Stimulated activated naive CD4-positive, alpha-beta T cell treated with Interleukin-2 at 50 U/mL for 16 hours (primary cell): ENCODE data around the gene NR6A1.

ENCODE experiments used
- DNase-seq: peaks from one replicate; lab custom pipeline; 2025; lab: John Stamatoyannopoulos, UW

The NR6A1 gene

DNA sequence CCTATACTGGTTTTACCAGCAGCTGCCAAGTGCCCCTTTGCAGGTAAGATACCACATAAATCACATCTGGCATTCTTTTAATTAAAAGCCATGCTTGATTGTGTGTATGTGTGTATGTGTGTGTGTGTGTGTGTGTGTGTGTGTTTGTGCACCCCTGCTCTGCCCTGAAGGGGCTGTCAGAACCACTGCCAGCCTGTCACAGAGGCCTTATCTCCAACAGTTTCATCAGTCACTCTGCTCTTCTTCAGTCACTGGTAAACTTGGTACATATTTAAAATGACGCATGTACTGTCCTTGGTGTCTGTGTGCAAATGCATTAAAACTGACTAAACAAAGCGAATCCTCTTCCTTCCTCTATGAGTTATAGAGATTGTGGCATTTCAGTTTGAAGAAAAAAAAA is 244.9 kb downstream of the NR6A1 start:
- DNase-seq: no peak

DNA sequence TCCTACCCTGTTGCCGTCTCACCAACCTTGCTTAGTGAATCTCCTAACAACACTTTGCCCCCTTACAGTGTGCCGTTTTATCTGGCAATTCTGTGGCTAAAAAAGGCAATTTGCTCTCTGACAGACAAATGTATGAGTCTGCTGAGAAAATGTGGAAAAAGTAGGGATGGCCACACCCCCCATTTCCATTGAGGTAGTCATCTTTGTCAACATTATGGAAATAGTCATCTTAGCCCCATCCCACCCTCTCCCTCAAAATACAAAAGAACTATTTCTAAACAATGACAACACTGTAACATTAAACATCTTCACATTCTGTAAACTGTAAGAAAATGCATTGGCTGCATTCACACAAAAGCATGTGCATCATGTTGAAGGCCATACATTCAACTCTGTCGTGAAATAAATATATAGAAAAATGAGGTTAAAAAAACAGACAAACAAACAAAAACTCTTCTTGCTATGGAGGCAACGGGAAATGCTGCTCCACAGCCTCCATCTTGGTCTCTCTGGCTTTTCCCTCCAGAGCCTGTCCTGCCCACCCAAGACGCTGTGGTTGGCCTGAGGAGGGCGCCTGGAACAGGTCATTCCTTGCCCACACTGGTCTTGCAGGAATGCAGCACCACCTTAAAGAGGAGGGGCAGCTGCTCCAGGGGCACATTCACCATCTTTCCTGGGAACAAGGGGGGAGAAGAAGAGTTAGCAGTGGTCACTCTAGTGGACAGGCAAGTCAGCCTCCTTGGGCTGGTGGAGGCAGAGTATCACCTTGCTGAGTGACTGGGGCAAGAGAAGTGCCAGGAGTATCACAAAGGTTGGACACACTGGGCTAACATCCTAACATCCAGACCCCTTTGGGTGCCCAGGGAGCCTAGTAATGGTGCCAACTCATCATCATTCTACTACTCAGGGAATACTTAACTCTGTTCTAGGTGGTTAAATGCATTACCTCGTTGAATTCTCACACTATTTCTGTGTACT is 248.7 kb downstream of the NR6A1 start:
- no peak for DNase-seq

DNA sequence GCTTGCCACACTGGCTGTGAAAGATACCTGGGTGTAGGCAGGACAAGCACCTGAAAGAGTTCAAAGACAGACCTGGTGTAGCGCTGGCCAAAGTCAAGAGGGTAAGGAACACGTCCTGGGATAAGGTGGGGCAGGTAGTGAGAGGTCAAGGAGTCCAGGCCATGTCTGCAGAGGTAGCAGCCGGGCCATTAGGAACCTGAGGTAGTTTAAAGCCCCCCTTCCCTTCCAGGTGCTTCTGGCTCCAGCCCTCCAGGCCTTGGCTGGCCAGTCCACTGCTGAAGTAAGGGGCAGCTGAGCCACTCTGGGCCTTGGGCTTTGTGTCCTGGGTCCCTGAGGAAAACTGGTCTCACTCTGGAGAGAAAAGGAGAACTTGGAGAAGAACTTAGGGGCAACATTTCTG is 250.0 kb downstream of the NR6A1 start:
- no peak for DNase-seq

DNA sequence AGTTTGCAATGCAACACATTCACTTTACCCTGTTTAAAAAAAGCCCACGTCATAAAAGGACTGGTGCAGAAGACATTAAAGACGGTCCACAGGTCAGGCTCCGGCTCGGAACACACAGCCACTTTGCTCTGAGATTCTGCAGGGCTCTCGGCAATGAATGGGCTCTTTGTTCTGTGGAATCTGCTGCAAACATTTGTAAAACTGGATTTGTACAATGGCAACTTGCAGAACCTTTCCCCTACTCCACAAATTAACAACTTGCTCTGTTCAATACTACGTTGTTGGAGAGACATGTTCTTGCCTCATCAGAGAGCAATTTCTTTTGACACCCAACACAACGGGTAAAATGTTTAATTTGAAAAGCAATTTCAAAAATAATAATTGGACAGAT is 250.9 kb downstream of the NR6A1 start:
- DNase-seq: no peak

DNA sequence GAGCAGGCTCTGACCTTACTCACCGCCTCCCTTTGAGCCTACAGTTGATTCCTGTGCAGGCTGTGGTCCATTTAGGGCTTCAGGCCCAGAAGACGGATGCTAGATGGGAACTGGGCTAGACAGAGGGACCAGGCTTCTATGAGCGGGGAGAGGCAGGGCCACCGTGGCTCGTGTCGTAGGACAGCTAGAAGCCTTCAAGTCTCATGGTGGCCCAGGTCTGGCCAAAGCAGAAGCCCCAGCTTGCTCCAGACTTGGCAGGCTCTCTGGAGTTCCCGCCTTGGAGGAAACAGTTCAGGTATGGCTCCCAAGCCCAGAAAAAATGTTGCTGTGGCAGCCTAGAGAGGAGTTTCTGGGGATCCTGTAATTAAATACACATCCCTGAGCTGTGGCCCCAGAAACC is 253.0 kb downstream of the NR6A1 start:
- DNase-seq: no peak

DNA sequence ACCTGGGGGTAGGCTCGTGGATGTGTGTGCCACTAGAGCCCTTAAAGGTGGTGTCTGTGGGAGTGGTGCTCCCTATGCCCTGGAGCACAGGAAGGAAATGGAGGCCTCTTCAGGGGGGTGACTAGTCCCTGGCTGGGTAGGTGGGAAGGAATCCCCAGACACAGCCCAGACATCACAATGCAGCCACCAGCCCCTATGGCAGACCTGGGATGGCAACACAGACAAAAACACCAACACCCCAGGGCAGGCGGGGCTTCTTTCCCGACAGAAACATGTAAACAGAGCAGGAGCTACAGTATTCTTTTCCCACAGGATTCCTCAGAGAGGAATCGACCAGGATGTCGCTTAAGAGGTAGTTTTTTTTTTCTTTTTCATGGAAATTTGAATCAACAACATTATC is 253.5 kb downstream of the NR6A1 start:
- no peak for DNase-seq

DNA sequence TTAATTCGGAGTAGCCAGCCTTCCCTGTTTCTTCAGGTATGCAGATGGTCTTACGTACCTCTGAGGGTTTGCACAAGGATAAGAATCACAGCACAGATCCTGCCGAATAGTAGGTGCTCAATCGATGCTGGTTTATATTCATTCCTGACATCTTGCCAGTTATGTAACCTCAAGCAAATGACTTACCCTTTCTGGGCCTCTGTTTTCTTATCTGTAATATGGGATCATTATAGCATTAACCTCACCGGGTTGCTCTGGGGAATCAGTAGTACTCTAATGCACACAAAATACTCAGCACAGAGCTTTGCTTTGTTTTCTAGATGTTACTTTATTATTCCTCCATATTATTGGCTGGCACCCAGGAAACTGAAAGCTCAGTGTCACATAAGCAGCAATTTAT is 256.2 kb downstream of the NR6A1 start:
- no peak for DNase-seq

DNA sequence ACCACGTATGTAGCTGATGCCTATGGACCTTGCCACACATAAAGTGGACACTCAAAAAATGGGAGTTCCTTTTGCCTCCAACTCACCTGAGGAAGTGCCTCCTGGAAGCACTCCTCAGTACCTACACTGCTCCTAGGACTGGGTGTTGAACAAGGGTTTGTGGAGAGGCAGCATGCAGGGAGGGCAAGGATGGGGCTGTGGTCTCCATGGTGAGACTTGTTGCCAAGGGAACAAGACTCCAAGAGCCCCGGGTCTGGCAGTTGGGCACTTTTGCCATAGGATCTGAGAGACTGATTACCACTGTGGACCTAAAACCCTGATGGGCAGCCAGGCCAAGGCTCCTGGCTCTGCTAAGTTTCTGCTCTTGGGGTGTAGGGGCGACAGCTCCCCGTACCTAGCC is 257.0 kb downstream of the NR6A1 start:
- DNase-seq: no peak

DNA sequence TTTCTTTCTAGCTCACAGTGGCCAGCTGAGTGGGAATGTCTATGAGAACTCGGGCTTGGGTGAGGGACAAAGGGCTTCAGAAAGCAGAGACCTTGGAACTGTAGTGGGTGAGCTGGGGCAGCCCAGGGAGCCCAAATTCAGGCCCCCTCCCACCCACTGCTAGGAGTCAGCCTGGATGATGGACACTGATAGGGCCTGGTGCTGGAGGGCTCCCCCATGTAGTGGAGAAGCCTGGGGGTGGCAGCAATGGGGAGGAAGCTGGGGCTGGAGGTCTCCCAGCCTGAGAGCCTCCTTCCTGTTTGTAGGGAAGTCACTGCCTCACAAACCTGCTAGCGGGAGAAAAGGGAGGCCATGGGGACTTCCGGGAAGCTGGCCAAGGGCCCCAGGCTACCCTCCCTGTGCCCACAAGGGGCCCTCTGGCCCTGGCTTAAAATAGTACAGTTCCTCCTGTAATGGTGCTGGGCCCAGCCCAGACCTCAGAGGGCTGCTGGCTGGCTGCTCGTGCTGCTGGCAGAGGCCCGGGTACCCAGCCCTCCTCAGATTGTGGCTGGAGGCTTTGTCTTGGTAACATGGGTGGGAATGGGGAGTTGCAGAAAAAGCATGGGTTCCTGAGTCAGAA is 257.6 kb downstream of the NR6A1 start:
- no peak for DNase-seq

DNA sequence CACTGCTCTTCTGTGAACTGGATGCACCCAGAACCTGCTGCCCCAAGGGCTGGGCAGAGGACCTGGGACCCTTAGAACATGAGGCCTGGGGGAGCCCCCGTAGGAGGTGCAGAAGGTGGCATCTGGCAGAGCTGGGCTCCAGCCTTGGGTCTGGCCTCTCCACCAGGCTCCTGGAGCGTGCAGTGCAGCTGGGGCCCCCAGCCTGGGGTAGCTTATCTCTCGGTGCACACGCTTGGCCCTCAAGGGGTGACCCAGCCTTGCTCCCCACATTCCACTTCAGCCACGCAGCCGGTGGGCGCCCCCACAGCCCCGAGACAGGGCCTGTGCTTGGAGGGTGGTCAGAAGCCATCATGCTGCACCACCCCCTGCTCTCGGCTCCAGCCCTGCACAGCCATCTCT is 258.3 kb downstream of the NR6A1 start:
- no peak for DNase-seq

DNA sequence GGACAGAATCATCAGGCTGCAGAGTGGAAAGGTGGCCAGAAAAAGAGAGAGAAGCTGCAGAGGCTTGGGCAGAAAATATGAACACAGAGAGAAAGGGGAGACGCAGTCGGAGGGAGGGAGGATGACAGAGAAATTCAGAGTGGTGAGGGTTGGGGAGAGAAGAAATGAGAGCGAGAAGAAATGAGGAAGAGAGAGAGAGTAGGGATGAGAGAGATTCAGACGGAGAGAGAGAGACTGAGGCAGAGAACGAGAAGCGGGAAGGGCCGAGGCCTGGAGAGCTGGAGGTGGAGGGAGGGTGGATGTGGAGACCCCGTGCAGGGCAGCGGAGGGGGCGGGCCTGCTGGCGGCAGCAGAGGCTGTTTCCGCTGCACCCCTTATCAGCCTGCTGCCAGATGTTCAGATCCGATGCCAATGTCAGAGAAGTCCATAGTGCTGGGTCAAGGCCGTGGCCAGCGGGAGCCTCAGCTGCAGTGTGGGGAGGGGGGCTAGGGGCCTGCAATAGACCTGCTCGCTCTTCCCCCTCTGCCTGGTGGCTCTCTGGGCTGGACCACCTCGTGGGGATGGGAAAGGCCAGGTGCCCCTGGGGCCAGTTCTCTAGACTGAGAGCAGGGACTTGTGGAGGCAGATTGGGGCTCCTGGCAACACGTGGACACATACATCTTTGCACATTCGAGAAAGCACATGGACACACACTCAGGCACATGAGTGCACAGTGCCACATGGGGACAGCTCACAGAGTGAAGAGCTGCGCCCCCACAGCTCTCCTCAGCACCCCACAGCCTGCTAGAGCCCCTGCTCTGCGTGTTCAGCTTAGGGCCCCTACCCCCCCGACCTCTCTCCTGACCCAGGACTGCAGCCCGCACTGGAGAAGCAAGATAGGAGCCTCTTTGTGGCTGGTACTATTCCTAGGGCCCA is 259.0 kb downstream of the NR6A1 start:
- no peak for DNase-seq

DNA sequence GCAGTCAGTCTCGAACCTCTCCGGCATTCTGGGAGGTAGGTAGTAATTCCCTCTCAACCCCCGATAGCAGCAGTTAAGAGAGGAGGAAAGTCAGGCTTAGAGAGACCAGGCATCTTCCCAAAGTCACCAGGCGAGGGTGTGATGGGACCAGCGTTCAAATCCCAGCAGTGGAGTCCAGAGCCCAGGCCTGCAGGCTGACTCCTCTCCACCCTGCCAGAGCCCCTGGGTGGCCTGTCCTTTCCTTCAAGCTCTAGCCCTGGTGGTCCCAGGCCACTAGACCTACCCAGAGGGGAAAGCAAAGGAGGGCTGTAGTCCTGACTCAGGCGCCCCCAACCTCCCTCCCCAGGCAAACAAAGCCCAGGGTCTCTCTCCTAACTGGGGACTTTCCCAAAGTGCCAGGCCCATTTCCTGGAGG is 259.7 kb downstream of the NR6A1 start:
- DNase-seq: no peak

DNA sequence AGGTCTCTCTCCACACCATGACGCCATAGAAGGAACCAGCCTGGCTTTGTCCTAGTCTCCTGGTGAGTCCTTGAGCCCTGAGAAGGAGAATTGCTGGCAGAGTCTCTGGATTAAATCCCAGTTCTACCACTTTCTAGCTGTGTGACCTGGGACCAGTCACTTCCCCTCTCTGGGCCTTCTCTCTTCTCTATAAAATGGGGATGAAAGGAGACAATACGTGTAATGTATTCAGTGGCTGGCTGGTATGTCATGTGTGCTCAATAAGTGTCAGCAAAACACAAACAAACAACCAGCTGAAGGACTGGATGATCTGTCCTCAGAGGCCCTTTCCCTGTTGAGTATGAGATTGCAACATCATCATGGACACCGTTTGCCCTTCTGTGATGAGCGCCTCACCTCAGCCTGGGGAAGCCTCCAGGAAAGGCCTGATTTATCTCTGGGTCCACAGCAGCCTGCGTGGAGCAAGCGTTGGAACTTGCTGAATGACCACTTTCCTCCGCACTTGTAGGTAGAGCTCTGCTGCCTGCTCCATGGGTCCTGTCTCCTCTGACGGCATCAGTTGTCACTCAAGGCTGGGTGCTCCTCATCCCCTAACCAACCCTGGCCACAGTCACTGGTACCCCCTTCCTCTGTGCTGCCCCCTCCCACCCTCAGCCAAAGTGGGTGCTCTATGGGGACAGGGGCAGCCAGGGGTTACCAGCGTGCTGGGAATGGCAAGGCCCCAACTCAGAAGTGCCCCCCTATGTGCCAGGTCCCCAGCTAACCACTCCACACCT is 260.3 kb downstream of the NR6A1 start:
- no peak for DNase-seq

DNA sequence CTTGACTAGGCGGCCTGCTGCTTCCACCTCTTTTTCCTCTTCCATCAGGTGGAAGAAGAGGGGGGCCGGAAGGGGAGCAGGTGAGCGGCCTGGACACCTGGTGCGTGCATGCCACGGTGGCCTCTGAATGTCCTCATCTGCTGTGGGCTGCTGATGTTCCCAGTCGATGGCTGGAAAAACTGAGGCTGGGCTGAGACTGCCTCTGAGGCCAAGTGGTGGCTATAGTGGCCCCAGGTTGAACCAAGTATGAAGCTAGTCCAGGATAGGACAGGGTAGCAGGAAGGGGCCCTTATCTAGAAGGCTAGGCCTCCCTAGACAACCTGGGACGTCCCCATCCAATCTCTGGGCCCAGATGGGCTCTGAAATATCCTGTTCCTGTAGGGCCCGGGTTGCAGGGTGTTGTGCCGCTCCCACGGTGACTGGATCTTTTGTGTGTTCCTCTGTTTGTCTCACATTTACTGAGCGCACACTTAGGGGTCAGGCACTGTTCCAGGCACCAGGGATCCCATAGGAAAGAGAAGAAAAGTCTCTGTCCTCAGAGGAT is 263.2 kb downstream of the NR6A1 start:
- DNase-seq: no peak

DNA sequence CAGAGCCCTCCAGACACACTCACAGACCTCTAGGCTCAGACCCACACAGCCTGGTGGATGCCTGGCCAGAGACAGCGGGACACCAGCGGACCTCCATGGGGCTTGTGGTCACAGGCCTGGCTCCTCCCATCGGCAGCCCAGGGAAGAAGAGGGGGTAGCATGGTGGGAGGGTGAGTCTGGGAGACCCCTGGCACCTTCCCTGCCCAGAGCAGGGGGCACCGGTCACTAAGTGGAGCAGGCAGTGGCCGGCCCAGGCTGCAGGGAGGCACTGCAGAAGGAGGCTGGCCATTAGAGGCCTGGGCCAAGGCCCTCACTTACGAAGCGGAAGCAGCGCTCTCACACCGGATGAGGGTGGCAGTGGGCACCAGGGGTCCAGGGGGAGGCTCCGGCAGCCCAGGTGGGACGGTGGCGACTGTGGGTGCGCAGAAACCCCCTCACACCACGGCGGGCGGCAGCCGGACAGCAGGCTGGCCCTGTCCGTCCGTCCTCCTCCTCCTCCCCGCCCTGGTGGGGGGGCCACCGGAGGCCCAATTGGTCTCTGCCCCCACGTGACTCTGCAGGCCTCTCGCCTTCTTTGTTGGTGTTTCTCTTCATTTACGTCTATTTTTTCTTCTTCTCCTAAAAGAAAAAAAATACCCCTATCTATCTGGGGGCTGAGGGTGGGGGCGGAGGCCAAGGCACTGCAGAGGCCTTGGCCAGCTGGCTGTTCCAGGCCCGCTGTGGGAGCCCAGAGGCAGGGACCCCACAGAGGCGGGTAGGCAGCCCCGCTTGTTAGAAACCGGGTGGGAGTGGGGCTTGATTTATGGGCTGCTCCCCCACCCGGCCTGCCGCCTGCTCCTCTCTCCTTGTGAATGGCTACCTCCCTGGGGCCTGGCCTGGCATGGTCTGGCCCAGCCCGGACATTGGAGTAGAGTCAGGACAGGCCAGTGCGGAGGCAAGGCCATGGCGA is 263.9 kb downstream of the NR6A1 start, which contains the start of gene NR5A1:
NR5A1 (minus strand) TSS at position 469 of the 949 bp plus-strand sequence. CDS start 4,004 bp downstream, outside the sequence.
- DNase-seq: no peak

DNA sequence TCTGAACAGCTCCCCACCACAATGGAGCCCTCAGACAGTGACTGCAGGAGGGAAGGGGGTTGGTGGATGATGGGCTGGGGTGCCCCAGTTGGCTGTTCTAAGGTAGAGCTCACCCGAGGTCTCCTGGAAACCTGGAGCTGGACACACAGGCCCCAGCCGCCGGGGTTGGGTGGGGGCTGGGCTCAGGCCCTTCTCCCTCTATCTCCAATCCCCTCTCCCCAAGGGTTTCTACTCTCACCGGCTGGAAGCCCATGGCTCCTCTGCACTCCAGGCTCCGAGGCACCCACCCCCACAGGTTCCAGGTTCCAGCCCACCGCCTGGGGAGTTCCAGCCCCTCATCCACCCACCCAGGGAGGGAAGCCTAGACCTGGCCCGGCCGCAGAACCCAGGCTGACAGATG is 264.7 kb downstream of the NR6A1 start:
- DNase-seq: no peak

DNA sequence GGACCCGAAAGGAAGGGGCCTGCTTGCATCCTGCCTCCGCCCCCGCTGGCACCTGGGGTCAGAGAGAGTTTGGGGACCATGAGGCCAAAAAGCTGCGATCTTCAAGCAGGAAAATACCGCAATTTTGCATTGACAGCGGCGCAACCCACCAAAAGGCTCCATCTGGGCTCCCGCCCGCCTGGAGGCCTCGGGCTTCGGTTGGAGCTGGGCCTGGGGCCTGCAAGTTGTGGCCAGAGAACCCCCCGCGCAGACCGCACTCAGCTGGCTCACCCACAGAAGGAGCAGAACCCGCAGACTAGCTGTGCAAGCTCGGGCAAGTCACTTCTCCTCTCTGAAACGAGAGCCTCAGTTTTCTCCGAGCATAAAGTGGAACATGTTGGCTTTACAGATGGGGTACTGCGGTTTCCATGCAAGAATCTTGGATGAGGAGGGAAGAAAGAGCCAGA is 265.2 kb downstream of the NR6A1 start:
- no peak for DNase-seq

DNA sequence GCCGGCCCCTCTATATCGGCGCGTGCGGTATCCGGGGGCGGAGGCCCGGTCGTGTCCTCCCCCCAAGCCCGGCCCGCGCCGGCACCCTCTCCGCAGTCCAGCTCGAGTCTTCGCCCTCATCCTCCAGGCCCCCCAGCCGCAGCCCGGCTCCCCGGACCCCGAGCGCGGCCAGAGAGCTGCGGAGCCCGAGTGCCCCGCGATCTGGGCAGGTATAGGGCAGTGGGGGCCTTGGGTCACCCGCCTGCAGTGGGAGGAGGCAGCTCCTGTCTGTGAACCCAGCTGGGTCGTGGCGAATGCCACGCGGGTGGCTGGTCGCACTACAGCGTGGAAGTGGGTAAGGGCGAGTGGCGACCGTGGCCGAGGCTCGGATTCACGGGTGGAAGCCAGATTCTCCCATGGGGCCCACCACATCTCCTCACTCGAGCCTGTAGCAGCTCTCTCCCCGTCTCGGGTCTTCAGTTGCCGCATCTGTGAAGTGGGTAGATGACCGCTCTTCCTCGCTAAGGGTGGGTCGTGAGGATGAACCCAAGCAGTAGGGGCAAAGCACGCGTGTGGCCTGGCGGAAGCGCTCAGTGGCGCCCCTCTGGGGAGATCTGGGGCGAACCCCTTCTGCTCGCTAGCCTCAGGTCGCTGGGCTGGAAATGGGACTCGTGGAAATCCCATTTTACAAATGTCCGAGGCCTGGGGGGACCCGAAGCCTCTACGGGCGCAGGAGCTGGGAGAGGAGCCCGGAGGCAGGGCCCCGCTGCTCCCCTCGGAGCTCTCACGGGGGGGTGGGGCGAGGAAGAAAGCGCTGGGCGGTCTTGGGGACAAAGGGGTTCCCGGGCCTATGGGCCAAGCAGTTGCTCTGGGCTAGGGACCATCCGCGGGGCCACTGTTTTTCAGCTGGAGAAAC is 265.9 kb downstream of the NR6A1 start:
- DNase-seq: no peak

DNA sequence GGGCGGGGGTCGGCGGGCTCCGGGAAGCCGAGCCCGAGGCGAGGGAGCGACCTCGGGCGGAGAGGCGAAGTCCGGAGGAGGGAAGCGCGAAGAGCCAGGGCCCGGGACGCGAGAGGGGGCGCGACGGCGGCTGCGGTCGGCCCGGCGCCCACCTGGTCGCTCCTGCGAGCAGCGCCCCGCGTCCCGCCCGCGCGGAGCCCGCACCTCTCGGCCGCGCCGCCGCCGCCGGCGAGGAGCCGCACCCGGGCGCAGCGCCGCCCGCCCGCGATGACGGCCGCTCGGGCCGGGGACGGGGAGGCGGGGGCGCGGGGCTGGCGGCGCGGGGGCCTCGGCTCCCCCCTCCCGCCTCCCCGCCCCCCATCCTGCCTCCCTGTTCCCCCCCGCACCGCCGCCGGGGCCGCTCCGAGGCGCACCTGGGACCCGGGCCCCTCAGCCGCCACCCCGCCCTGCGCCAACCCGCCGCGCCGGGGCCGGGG is 266.5 kb downstream of the NR6A1 start:
- no peak for DNase-seq
